HG02610 (cell line): ENCODE data around the gene HOXD4.

ENCODE experiments used
- ATAC-seq: cut with Tn5 transposase; IDR thresholded peaks from one replicate; pipeline ENCODE4 v1.9.1; 2021; ENCODE audit warnings: mild to moderate bottlenecking, moderate library complexity; ENCODE audit not compliant: unreplicated experiment

The HOXD4 gene

DNA sequence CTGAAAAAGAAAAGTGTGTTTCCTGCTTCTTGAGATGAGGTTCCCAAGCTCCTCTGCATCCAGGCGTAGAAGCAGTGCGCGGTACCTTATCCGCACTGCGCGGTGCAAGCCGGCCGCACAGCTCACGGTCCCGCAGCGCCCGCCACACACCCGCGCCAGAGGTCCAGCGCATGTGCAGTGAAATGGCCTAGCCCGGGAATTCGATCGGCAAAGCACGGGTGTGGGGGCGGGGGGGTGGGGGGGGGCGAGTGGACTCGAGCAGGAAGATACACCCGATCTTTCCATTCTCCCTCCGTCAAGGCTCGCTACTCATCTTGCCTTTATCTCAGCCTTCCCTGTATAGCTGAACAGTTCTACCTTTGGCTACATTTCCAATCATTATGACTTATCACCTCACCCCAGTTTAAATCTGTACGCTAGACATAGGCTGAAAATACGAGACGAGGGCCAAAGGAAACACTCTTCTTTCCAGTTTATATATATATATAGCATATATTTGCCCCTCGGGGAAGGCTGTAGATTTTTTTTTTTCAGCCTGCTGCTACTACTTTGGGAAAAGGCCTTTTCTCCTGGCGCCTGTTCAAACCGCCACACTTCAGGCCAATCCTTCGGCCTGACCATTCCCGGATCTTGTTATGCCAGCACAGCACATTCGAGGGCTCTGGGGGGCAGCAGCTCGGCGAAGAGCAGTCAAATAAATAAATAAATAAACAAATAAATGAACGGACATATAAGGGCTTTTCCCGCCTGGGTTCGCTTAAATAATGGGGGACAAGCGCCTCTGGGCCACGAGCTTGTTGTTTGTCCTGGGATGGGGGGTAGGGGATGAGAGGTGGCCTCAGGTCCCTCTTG is 11.5 kb upstream of the HOXD4 start:
- no peak for ATAC-seq

DNA sequence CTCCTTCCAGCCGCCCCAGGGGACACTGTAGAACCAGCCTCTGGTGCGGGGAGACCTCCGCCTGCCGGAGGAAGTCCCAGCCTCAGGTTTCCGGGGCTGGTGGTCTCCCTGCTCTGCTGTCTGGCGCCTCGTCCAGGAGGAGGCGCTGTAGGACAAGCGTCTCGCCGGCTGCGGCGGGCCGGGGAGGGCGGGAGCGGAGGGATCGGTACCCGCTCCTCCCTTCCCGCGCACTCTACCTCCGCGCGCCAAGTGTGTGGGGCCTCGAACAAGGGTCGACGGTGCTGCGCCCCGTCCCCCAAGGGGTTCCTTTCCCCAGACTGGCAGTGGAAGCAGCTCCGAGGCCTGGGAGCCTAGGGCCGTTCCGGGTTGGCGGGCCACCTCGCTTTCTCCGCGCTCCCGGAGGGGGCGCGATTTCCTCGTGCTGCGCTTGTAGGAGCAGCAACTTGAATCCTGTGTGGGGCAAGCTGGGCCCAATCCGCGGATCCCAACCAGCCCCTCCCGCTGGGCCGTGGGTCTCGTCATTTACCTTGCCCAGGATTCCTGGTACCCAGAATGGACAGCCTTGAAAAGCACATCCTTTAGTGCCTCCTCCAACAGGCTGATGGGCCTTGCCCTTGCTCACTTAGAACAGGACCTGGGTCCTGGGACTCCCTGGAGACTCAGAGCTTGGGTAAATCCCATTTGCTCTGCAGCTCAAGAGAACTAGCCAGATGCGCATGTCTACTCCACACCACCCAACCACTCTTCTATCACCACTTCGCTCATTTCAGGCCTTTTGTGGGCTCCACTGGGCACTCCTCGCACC is 10.6 kb upstream of the HOXD4 start:
- peak; percentile 94 for ATAC-seq

DNA sequence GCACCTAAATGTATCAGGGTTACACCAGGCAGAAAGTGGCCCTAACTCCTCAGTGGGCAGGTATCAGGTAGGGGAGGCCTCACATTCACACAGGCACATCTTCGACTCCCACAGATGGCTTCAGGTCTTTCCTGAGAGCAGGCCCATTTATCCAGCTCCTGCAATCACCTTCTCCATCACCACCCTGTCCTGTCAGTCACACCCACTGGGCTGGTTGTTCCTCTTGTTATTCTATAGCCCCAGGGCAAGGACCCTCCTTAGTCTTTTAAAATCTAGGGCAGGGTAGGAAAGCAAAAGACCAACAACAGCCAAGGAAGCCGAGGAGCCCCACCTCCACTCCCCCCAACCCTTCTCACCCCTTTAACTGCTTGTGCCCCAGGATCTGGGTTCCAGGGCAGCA is 9.1 kb upstream of the HOXD4 start:
- no peak for ATAC-seq

DNA sequence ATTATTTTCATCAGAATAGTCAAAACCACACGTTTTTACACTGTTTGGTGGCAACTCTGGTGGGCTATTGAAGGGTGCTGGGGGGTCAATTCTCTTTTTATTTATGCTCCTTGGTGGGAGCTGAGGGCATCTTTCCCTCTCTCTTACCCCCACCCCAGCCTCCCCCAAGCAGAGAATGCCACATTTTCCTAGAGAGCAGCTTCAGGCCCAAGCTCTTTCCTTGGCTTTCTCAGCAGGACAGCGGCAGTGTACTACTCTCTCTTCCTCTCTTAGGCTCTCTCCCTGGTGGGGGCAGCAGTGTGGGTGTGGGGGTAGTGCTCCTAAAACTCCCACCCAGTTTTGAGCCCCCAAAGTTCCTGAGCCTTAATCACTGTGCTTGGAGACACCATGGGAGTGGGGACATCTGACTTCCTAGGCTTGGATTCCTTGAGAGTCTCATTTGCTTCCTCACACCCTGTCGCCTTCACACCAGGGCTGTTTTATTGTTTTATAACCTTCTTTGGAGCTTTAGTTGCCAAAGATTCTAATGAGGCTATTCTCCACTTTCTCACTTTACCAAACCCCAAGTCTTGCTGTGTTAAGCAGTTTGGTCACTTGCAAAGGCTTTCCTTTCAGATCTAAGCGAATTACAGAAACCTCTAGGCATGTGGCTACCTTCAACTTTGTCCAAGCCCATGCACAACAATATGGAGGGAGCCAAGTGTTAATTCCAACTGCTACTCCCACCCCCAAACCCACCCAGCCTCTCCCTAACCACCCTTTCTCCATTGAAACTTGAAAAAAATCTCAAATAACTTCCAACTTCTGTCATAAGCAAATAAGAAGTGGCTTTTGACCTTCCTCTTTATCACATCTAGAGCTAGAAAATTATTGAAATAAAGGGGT is 6.0 kb upstream of the HOXD4 start:
- ATAC-seq: no peak

DNA sequence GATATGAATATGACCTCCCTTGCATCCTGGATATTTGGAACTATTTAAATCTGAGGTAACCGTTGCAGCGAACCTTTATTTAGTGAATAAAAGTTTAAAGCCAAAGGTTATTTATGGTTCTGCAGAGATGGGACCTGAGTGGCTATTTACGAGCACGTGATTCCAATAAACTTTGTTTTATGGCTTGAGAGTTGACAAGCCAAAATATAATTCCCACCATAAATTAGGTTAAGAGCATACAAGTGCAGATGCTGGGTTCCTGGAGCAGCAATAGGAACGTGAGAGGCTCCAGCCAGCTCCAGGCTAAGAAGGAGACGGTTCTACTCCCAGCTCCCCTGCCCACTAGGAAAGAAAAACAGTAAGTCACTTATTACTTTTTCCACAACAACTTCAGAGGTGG is 5.2 kb upstream of the HOXD4 start:
- ATAC-seq: no peak

DNA sequence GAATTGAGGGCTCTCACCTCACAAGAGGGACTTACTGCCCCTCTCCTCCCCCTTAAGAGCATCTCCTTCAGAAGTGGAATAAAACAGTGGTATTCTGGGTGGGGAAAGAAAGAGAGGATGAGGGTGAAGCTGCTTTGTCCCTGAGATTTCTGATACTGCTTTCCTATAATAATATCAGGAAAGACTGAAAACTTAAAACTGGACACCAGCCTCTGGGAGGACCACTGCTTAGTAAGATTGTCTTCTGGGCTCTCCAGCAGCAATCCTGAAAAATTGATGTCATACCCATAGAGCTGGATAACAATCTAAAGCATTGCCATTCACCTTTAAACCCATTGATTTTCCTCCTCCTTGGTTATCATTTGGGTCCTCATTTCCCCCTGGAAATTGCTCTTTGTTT is 4.7 kb upstream of the HOXD4 start:
- ATAC-seq: no peak

DNA sequence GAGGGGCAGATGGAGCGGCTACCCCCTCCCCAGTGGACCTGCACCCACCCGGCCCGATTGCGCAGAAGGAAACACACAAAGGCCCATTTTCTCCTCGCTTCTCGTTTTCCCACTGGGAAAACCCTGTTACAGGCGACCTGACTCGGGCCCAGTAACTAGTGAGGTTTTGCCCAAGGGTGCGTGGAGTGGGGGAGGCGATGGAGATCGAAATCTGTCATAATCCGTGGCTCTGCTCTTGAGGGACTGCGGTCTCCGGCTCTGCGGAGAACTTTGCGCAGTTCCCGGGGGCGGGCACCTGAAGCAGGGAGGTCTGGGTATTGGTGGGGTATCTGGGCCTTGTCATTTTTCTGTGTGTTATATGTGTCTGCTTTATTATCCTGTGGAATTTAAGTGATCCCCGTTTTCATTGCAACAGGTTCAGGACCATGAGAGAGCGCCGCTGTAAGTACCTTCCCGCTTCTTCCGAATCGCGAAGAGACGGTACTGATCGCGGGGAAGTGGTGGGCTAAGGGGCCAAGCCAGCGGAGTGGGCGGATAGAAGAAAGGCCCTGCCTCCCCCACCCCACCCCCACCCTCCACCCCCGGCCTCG is 4.0 kb upstream of the HOXD4 start:
- no peak for ATAC-seq

DNA sequence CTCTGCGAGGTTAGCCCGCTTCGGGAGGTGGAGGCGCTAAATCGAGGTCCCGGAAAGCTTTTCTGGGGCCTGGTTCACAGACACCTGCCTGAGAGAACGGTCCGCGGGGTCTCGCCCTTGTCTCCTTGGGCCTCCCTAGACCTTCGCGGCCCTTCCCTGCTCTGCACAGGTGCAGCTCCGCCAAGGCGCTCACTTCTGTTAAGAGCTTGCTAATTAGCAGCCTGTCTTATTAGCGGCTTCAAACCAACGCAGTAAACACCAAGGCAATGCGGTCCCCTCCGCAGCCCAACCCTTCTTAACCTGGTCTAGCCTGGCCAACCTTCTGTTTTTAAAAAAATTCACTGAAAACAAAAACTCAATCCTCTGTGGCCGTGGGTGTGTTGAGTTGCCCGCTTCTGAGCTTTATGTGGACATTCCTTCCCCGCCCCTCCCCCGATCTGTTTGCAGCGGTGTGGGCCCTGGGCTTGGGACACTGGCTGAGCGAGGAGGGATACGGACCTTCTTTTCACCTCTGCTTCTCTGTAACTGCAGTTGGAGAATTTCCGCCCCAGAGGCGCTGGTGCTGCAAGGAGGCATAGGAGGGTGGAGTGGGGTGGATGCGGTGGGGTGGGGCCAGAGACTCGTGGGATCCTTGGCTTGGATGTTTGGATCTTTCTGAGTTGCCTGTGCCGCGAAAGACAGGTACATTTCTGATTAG is 3.4 kb upstream of the HOXD4 start:
- no peak for ATAC-seq

DNA sequence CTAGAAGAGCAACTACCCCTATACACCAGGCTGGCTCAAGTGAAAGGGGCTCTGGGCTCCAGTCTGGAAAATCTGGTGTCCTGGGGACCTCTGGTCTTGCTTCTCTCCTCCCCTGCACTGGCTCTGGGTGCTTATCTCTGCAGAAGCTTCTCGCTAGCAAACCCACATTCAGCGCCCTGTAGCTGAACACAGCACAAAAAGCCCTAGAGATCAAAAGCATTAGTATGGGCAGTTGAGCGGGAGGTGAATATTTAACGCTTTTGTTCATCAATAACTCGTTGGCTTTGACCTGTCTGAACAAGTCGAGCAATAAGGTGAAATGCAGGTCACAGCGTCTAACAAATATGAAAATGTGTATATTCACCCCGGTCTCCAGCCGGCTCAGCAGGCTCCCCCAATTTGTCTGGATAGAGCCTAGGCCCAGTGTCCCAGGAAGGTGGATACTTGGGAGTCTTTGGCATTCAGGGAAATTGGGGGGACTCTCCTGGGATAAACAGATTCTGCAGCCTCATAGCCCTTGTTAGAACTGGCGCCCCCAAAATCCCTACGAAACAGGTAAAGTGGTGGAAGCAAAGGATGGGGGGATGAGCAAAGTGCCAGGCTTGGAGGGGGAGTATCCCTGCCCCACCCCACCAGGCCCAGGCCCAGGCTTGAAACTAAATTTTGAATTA is 2.5 kb upstream of the HOXD4 start:
- ATAC-seq: no peak

DNA sequence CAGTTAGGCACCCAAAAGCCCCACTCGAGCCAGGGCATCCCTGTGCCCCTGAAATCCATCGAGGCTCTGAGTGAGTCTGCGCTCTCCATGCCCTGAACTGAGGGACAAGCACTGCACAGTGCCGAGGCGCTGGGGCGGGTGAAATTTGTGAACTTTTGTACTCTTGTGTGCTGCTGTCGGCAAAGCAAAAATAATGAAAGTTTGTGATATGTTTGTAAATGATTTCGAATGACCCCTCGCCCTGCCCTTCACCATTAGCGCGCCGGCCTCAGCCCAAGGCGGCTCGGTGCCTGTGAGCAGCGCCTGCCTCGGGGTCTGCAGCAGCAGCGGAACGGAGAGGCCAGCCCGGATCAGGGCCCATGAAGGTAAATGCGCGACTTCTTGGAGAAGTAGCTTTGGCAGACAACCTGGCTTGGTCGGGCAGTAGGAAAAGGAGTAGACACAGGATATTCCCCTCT is 1.8 kb upstream of the HOXD4 start:
- no peak for ATAC-seq

DNA sequence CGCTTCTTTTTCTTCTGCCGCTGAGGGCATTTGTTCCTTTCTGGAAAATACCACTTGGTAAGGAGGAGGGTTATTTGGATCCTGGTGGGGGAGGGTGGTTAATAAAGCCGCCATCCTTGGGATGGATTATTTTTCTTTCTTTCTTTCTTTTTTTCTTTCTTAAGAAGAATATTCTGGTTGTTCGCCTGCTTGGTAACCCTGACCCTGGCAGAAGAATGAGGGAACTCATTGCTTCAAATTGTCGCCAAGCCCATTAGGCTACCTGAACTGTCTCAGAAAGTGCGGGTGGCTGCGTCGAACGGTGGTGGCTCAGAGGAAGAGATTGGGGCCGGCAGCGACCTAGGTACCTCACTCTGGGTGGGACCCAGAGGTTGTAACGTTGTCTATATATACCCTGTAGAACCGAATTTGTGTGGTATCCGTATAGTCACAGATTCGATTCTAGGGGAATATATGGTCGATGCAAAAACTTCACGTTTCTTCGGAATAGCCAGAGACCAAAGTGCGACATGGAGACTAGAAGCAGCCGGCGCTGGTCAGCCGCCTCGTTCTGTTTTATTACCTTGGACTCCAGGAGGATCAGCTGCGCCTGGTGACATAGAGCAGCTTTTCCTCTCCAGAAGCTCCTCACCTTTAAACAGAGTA is 1.3 kb upstream of the HOXD4 start:
- ATAC-seq: no peak

DNA sequence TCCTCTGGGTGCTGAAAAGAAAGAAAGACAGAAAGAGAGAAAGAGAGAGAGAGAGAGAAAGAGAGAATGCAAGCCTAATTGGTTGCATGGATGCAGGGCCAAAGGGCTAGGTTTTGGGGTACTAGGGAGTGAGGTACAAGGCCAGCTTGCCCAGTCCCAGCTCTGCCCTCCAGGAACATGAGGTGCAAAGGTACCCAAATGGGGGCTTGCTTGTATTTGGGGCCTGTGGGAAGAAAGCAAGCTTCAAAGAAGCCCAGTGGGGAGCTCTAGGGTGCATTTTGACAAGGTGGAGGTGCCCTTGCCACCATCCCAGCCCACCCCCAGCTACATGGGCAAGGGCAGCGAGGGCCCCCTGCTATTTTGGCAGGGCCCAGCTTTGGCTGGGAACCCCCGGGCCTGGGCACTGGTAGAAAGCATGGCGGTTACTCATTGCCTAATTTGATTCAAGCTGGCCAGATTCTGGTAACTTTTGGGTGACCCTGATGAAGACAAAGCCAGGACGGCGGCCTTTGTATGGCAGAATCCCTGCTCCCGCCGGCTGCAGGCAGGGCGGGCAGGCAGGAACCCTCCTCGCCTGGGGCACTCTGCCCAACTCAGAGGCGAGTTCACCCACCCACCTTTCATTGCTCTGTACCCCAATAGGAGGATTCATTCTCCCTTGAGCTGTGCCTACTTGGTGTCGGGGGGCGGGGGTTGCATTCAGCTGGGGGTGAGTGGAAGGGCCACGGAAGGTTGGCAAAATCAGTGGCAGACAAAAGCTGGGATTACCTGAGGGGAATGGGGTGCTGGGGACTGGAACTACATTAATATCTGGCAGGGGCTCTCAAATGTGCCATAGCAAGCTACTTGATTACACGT is 537 bp upstream of the HOXD4 start:
- no peak for ATAC-seq

DNA sequence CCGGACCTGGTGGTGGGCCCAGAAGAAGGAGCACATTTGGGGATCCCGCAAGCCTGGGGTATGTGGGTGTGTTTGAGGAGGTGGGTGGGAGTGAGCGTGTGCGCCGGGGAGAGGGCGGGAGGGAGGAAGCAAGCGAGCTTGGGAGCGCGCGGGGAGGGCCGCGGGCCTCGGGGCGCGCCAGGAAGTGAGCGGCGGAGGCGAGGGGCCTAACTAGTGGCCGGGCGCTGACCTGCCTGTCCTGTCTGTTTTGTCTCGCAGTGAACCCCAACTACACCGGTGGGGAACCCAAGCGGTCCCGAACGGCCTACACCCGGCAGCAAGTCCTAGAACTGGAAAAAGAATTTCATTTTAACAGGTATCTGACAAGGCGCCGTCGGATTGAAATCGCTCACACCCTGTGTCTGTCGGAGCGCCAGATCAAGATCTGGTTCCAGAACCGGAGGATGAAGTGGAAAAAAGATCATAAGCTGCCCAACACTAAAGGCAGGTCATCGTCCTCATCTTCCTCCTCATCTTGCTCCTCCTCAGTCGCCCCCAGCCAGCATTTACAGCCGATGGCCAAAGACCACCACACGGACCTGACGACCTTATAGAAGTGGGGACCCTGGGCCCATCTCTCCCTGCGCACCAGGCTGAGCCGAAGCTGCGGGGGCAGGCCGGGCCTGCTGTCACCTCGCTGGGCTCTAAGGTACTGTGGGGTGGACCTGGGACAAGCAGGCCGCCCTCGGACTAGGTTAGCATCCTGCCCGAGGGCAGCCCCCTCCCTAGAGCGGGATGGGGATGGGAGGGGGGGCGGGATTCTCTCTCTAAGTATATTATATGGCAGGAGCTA is 1.2 kb downstream of the HOXD4 start:
- ATAC-seq: no peak

DNA sequence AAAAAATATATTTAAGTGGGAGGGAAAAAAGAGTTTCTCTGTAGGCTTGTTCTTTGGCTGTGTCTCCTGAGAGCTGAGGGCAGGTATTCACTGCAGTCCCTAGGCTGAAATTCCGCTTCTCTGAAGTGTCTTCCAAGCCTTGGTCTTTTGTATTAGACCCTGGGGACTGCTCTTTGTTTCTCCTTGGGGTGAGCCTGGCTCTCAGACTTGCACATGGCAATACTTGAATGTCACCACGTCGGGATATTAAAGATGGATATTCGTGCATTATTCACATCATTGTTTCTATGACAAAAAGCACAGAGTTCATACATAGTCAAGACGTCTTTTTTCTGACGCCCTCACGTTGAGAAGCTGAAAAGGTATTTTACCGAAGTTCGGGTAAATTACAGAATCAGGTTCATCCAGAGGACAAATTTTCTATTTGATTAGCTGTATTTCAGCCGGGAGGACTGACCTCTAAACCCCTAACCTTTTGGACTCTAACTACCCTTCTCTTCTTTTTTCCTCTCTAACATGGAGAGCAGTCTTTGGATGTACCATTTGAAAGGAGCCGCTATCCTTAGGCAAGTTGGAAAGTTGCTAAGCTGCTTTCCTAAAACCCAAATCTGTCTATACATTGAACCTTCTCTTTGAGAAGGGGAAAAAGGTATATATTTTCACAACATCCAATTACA is 3.4 kb downstream of the HOXD4 start:
- ATAC-seq: no peak

DNA sequence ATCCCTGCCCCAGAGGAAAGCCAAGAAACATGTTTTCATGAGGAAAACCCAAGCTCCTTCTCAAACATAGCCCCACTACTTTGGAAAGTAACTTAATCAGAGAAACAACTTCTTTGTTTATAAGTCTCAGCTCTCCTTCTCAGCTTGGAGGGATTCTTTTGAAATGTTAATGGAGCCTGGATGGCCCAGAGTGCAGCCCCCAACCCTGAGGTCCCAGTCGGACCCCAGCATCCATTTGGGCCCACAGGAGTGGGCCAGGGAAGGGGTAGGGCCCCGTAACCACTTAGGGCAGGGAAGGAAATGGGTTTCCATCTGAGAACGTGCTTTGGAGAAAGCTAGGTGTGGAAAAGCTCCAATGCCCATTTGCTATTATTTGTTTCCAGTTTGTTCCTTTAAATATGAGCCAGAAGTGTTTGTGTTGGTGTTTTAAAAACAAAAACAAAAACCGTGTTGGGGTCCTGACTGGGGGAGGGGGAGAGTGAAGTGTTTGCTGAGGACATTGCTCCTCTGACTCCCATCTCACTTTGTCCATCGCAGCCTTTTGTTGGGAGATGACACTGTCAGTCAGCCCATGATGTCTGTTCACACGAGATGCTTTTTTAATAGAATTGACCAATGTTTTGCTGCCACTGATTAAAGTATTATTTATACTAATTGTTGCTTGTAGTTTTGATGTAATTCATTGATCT is 4.2 kb downstream of the HOXD4 start:
- no peak for ATAC-seq

DNA sequence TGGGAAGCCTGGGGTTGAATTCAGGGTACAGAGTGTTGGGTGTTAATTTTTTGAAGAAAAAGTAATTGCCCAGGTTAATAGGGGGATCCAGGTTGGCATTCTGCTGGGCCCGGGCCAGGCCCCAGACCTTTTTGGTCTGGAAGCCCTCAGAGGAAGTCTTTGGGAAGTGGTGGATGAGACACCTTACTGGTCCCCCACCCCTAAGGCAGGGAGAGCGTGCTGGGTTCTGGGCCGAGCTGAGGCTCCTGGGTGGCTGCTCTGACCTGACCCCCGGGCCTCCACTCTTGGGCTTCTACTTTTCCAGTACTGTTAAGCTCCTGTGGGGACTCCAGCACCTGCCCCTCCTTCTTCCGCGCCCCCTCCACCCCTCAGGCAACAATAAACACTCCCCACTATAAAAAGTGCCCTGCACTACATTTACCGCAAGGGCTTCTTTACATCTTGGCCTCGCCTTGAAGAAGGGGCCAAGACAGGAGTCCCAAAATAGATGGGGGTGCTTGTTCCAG is 5.0 kb downstream of the HOXD4 start:
- no peak for ATAC-seq
